ENCODE data around the gene NOBOX.
"Not testable (repeated sequence)": the region's sequence is repeated elsewhere in the genome, so short reads cannot be mapped to it uniquely, and the experiment has no call there.

DNA sequence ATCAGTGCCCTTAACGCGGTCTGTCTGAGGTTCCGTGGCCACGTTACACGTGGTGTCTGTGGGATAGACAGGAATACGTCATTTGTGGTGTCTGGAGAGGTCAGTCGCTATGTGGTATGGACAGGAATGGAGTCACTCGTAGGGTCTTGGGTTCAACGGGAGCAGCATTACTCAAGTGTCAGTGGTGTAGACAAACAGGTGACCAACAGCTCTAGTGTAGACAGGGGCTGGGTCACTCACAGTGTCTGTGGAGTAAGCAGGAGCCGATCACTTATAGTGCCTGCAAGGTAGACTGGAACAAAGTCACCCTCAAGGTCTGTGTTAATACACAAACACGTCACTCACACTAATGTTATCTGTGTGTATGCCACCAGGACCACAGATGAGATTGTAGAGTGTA, 46.6 kb downstream of the NOBOX start:
- not testable (repeated sequence) for TF ChIP-seq CTCF (IDR thresholded peaks at IDR 0.05); EZH2 (IDR thresholded peaks at IDR 0.05; ENCODE audit: borderline replicate concordance, insufficient read depth, low read depth, low read length, poor library complexity, severe bottlenecking)

All from B cell (primary cell).